Small intestine (tissue), 7 donors: Measurements from ENCODE around the gene ARL2BP. TPM values are rescaled to one million over a fixed set of nuclear protein-coding genes. Genes with fewer than 3 reads are reported as not detected.

ENCODE experiments used
- DNase-seq, 2 donors: peaks; one replicate each; pipeline versions ENCODE4 v3.0.0 to v3.0.0-alpha.2; 2013
- FAIRE-seq: peaks from 2 replicates; lab custom pipeline; 2012; peaks lifted over from hg19 to GRCh38; lab: Jason Lieb, UNC
- H3K27ac ChIP-seq, 3 donors: one replicate each; pipeline ENCODE4 v1.5.1; 2013; ENCODE audit warnings: low read length in 2 of 3, mild to moderate bottlenecking in 2 of 3, control low read depth in 1 of 3, inconsistent platforms in 1 of 3, low read depth in 1 of 3, moderate library complexity in 1 of 3
- H3K27me3 ChIP-seq, 3 donors: one replicate each; pipeline ENCODE4 v1.6.1; 2013; ENCODE audit warnings: low read length in 3 of 3, inconsistent platforms in 1 of 3; ENCODE audit not compliant: control insufficient read depth in 3 of 3, insufficient read depth in 3 of 3
- H3K36me3 ChIP-seq, 3 donors: one replicate each; pipeline ENCODE4 v1.6.1; 2013; ENCODE audit warnings: low read length in 3 of 3, inconsistent platforms in 1 of 3, low read depth in 1 of 3, mild to moderate bottlenecking in 1 of 3, moderate library complexity in 1 of 3; ENCODE audit not compliant: control insufficient read depth in 3 of 3, insufficient read depth in 2 of 3
- H3K4me1 ChIP-seq, 3 donors: one replicate each; pipeline ENCODE4 v1.6.1; 2013; ENCODE audit warnings: low read length in 2 of 3, inconsistent platforms in 1 of 3, low read depth in 1 of 3, mild to moderate bottlenecking in 1 of 3, moderate library complexity in 1 of 3; ENCODE audit not compliant: control insufficient read depth in 3 of 3, insufficient read depth in 2 of 3
- H3K4me3 ChIP-seq, 3 donors: one replicate each; pipeline ENCODE4 v1.5.1; 2013; ENCODE audit warnings: low read length in 3 of 3, control low read depth in 1 of 3, inconsistent platforms in 1 of 3, low read depth in 1 of 3, mild to moderate bottlenecking in 1 of 3, moderate library complexity in 1 of 3
- H3K9me3 ChIP-seq, 2 donors: one replicate each; pipeline ENCODE4 v1.6.1; 2013; ENCODE audit warnings: low read depth in 1 of 2, low read length in 1 of 2; ENCODE audit not compliant: control insufficient read depth in 2 of 2, insufficient read depth in 1 of 2
- WGBS, 3 donors: extraction: QIAGEN DNeasy Blood & Tissue Kit; methylation state at CpG; one replicate each; pipeline ENCODE4 v1.1.7; 2013; 5-methylcytosine and 5-hydroxymethylcytosine counted together
- polyA plus RNA-seq, 4 donors: library from polyadenylated mRNA; stranded (reverse) in 3 of 4; unstranded in 1 of 4; fragments of 200-250 nt in 3 of 4; fragments of 120-200 nt in 1 of 4; gene quantifications; one replicate each; pipeline versions ENCODE4 v1.2.1 to v1.2.3, GENCODE V29; 2013
- donor health status: healthy with polysubstance abuse.
- donor health status: control.
- donor health status: control.
- donor health status: Bipolar disorder and iron deficiency.
- donor health status: healthy.

ARL2BP gene
- polyA plus RNA-seq, 4 donors, result 18.8 to 40.9 (median 27.6) TPM

DNA sequence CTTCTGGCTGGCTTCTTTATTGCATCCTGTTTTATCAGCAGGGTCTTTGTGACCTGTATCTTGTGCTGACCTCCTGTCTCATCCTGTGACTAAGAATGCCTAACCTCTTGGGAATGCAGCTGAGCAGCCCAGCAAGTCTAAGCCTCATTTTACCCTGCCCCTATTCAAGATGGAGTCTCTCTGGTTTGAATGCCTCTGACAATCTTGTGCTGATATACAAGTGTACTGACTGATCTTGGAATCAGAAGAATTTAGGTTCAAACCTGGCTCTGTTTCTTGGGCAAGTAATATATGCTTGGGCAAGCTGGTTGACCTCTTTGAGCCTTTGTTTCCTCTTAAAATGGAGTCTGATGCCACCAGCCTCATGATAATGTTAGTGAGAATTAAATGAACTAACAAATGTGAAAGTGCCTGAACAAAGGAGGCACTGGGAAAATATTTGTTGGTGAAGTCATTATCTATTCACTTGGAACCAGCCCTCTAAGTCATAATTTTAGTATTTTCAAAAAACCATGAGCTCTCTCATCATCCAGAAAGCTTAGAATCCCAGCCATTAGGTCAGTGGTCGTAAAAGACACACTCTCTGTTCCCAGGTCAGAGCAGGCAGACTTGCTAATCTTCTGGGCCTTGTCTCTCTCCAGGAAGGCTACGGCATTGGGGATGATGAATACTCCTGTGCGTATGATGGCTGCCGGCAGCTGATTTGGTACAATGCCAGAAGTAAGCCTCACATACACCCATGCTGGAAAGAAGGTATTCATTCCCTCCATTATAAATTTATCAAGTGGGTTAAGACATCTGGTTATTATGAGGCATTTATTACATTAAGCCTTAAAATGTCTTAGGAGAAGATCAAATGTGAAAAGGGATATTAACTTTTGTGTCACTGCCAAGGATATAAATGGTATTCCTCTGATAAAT lies 18.1 kb upstream of the ARL2BP start:
- no peaks in the 10 kb centered on the region for H3K4me1 ChIP-seq
- no peaks in the 10 kb centered on the region for H3K27me3 ChIP-seq
- H3K27ac ChIP-seq, result no peak overlapping the region
- peaks cover 8 to 41% (median 34%) of the 10 kb centered on the region in 3 donors for H3K36me3 ChIP-seq
- H3K4me3 ChIP-seq, result no peak overlapping the region
- 94 to 96% (median 94%) methylated on average over 4 of the region's 4 CpGs for WGBS, 3 donors
- no peak for DNase-seq
- no peaks in the 10 kb centered on the region for H3K9me3 ChIP-seq
- no peak for FAIRE-seq

DNA sequence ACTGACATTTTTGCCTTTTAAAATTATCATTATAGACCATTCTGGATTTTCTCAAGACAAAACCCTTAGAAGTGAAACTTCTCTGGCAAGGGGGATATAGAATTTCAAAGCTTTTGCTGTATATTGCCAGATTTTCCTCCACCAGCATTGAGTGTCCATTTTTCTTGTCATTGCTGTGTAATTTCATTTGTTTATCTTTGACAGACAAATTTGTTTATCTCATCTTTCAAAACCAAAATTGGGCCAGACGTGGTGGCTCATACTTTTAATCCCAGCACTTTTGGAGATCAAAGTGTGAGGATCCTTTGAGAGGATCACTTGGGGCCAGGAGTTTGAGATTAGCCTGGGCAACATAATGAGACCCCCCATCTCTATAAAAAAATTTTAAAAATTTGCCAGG lies 16.0 kb upstream of the ARL2BP start:
- H3K4me1 ChIP-seq, result no peaks in the 10 kb centered on the region
- H3K4me3 ChIP-seq, result no peak overlapping the region
- no peak overlapping the region for H3K27ac ChIP-seq
- DNase-seq, result no peak
- H3K27me3 ChIP-seq, result no peaks in the 10 kb centered on the region
- H3K9me3 ChIP-seq, result no peaks in the 10 kb centered on the region
- FAIRE-seq, result no peak
- H3K36me3 ChIP-seq, result peaks cover 8 to 41% (median 40%) of the 10 kb centered on the region in 3 donors
- WGBS, 3 donors, result 68 to 87% (median 81%) methylated on average over 1 of the region's 1 CpG

DNA sequence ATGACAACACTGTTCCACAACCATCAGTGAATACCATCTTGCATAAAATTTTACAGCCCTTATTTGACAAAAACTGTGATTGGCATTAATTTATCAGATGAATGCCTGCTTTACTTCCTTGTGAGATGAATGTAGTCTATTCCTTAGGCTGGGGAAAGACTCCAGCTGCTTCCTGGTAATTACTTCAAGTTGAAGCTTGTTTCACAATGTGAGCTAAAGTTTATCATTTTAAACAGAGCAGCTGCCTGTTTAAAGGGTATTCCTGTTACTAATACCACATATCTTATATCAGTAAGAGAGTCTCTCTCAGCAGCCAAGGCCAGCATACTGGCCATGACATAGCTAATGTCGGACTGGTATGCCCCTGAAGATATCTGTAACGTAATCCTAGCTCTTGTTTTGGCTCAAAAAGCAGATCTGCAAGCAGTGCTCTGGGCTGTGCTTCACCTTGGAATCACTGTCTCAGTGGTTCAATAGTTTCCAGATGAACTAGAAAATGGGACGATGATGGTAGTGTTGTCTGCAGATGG lies 13.2 kb upstream of the ARL2BP start:
- no peak for FAIRE-seq
- Histone ChIP-seq H3K9me3 (no peaks in the 10 kb centered on the region), H3K27ac (no peak overlapping the region), H3K36me3 (peaks cover 6 to 39% (median 32%) of the 10 kb centered on the region in 3 donors), H3K4me3 (no peak overlapping the region), H3K27me3 (no peaks in the 10 kb centered on the region), H3K4me1 (no peaks in the 10 kb centered on the region)
- DNase-seq, result no peak
- 80 to 93% (median 85%) methylated on average over 3 of the region's 3 CpGs for WGBS, 3 donors

DNA sequence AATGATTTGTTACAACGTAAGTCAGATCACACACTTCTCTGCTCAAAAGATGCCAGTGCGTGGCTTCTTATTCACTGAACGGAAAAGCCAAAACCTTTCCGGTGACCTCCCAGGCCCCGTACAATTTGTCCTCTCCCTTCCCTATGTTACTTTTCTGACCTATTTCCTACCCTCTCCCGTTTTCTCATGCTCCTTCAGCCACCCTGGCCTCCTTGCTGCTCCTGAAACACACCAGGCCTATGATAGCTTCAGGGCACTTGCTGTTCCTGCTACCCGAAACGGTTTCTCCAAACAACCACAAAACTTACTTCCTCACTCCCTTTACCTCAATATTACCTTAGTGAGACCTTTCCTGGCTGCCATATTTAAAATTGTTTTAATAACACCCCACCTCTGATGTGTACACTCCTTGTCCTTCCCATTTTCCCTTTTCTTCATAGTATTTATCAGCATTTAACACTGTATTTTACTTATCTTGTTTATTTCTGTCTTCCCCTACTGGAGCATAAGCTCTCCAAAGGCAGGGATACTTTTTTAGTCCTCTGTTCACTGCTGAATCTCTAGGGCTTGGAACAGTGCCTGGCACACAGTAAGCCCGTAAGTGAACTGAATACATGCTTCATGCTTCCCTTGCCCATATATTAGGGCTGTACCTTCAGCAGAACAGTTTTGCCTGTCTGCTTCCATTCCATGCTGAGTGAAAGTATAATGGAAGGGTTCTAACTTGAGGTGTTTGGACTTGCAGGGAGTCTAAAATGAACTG lies 10.9 kb upstream of the ARL2BP start:
- no peak overlapping the region for H3K4me3 ChIP-seq
- H3K9me3 ChIP-seq, result no peaks in the 10 kb centered on the region
- no peak for DNase-seq
- no peak overlapping the region for H3K27ac ChIP-seq
- H3K4me1 ChIP-seq, result no peaks in the 10 kb centered on the region
- no peaks in the 10 kb centered on the region for H3K27me3 ChIP-seq
- H3K36me3 ChIP-seq, result peaks cover 9 to 40% (median 30%) of the 10 kb centered on the region in 3 donors
- 93 to 95% (median 95%) methylated on average over 9 of the region's 9 CpGs for WGBS, 3 donors
- no peak for FAIRE-seq

DNA sequence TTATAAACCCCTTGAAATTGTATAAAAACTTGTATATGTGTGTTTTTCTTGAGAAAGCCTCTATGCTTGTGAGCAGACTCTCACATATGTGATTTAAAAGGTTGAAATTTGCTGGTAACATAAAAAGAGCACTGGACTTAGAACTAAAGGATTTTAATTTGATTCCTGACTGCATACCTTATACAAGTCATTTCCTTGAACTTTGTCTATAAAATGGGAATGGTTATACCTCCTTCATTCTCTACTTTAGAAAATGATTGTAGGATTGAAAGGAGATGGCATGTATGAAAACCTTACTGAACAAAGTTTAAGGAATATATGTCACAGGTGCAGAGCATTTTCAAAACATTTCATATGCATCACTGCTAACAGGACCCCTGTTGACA lies 10.4 kb upstream of the ARL2BP start:
- no peaks in the 10 kb centered on the region for H3K4me1 ChIP-seq
- H3K36me3 ChIP-seq, result peaks cover 9 to 36% (median 30%) of the 10 kb centered on the region in 3 donors
- no peaks in the 10 kb centered on the region for H3K9me3 ChIP-seq
- DNase-seq (no peak), FAIRE-seq (no peak)
- no peak overlapping the region for H3K4me3 ChIP-seq
- H3K27me3 ChIP-seq, result no peaks in the 10 kb centered on the region
- no peak overlapping the region for H3K27ac ChIP-seq

DNA sequence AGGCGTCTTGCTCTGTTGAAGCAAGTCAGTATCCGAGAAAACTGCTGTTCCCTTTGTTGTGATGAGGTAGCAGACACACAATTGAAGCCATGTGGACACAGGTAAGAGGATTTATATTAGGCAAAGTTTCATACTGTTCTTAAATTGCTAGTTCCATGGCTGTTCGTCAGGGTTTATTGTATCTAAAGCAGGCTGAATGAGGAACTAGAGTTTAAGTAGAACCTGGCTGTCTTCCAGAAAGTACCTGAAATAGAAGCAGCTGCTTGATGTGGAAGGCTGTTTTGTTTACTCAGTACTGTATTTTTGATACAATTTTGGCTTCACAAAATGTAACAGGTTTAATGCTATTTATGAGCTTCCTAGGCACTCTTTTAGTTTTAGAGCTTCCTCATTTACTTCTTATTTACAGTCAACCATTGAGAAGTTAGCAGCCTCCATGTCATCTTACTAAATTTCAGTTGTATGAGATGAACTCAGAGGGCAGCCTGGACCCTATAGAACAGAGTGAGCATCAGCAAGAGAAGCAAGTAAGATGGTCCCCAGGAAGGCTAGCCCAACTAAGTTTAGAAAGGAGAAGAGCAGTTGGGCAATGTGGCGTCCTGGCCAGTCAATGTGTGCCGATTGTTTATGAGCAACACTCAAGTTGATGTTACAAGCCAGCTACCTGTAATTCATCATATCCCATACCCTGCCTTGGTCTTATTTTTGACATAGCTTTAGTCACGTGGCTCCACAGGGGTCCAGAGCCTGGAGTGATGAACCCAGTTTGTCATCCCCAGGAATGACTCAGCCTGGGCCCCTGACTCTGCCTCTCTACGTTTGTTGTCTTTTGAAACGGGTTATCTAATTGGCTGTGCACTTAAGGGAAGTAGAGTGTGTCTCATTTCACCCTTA lies 9.7 kb upstream of the ARL2BP start:
- DNase-seq, result peak in 1 of 2 donors; percentile 29
- H3K27ac ChIP-seq, result no peak overlapping the region
- peaks cover 9 to 30% (median 30%) of the 10 kb centered on the region in 3 donors for H3K36me3 ChIP-seq
- no peaks in the 10 kb centered on the region for H3K4me1 ChIP-seq
- 58 to 71% (median 70%) methylated on average over 8 of the region's 8 CpGs for WGBS, 3 donors
- no peaks in the 10 kb centered on the region for H3K27me3 ChIP-seq
- no peak for FAIRE-seq
- H3K9me3 ChIP-seq, result no peaks in the 10 kb centered on the region
- no peak overlapping the region for H3K4me3 ChIP-seq

DNA sequence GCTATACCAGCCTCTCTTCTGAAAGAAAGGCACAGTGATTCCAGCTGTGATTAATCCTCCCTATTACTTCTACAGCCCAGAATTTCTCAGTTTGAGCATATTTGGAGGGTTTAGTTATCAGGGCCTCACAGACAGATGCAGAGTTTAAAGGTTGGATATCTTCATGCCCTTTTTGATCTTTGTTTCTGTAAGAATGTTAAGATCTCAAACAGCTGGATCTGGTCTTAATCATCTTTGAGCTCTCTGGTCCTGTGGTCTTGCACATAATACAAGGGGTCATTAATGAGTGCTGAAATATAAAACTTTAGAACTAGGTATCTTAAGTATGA lies 9.1 kb upstream of the ARL2BP start:
- FAIRE-seq (no peak), DNase-seq (no peak)
- Histone ChIP-seq H3K27me3 (no peaks in the 10 kb centered on the region), H3K9me3 (no peaks in the 10 kb centered on the region), H3K4me3 (no peak overlapping the region), H3K27ac (no peak overlapping the region), H3K4me1 (peaks cover 0 to under 1% (median 0%) of the 10 kb centered on the region in 3 donors), H3K36me3 (peaks cover 9 to 30% (median 24%) of the 10 kb centered on the region in 3 donors)

DNA sequence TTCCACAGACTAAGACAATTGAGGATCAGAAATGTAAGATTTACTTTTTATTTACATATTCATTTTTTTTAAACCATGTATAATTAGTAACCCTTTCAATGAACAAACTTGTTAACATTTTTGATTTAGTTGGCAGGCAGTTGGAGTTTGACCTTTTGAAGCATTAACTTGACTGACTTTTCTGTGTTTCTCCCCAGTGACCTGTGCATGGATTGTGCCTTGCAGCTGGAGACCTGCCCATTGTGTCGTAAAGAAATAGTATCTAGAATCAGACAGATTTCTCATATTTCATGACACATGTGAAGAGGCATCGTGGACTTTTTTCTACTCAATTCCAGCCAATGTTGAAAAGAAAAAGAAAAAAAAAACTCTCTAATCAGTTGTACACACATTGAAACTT lies 6.4 kb upstream of the ARL2BP start:
- no peak for DNase-seq
- H3K4me1 ChIP-seq, result peaks cover 0 to 3% (median 0%) of the 10 kb centered on the region in 3 donors
- WGBS, 3 donors, result 52 to 72% (median 53%) methylated on average over 2 of the region's 2 CpGs
- H3K4me3 ChIP-seq, result no peak overlapping the region
- H3K27me3 ChIP-seq, result no peaks in the 10 kb centered on the region
- H3K27ac ChIP-seq, result peak overlapping the region in 1 of 3 donors; percentile 4
- no peak for FAIRE-seq
- H3K36me3 ChIP-seq, result peaks cover 9 to 22% (median 12%) of the 10 kb centered on the region in 3 donors
- H3K9me3 ChIP-seq, result no peaks in the 10 kb centered on the region
